SIG-M5 treated with dmso at 0.1 percent for 504 hours (cell line): Measurements from ENCODE around the gene SORCS2.

Source experiments
- DNase-seq: peaks from one replicate; lab custom pipeline; 2025; ENCODE audit not compliant: unreplicated experiment; lab: John Stamatoyannopoulos, UW

Gene SORCS2

DNA sequence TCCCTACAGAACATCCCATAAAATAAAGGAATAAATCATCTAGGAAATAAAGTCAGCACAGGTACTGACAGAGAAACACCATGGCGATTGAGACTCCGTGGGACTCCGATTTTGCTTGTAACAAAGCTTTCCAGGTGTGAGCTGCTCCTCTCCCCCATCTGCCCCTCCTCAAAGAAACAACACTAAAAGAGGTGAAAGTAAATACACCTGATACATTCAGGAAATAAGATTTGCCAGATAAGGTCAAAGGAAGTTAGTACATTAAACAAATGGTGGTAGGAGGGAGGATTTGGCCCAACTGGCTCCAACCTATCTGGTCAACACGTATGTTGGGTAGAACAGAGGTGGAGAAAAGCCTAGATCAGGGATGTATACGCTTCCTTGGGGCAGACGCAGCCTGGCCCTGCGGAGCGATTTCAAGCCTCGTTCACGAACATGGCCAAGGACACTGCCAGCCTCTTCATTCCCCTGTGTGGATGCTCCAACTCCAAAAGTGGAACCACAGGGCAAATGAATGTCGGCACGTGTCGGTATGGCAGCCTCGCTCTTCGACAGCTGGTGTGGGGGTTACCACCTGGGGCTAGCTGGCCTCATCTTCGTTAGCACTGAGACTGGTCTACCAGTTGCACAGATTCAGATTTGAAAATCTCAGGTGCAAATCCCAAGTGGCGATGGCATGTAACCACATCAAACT is 584.8 kb downstream of the SORCS2 start:
- no peak for DNase-seq

DNA sequence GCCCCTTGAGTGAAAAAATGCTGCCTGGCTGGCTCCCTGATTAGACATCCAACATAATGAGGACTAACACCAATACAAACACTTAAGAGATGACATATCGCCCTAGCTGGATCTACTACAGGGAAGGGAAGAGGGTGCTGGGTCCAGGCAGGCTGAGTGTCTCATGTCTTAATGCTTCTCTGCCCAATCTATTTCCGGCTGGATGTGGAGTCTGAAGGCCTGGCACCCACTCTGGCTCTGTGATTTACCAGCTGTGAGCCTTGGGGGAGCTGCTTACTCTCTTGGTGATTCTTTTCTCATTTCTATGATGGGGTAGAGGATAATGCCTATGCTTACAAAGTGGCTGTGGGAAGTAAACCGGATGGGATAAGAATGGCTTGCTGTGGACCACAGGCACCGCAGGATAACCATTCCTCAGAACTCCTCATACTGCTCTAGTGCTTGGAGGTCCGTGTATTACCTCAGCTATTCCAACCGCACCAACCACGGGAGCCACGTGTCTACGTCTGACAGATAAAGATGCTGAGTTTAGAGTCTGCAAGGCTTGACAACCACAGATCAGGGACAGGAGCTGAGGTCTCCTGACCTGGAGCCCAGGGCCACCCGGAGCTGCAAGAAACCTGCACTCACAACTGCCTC is 585.7 kb downstream of the SORCS2 start:
- DNase-seq: no peak

DNA sequence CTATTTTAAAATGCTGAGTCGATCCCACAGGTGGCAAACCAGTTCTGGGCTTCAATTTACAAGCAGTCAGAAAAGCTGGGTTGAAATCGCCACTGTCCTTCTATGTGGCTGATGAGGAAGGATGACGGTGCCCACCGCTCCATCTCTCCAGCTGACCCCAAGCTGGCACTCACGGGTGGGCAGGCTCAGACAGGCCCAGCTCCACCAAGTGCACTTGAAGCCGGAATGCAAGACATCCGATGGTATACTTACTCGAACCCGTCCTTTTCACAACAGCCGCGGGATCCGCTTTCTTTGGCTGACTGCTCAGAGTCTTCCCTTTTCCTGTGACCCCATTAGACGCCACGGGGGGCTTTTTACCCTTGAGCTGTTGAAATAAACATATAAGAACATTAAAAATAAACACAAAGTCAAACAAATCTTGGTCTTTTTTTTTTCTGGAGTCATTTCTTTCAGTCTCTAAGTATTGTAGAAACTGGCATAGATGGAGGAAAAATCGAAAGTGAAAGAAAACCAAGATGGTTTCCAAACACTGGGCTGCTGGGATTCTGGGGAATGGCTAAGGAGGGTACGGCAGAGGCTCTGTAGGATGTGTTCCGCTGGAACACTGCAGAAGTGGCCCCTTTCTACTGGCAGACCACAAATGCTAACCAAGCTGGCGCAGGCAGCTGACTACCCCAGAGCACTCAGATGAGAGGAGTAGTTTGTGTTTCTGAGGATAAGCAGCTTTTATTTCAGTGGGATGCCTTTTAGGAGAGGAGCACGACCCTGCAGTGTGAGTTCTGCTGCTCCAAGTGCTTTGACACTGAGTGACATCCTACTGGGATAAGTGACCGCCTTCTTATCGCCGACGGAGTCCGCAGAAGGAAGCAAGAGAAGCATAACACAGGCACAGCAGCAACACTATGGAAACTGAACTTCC is 586.4 kb downstream of the SORCS2 start:
- DNase-seq: no peak

DNA sequence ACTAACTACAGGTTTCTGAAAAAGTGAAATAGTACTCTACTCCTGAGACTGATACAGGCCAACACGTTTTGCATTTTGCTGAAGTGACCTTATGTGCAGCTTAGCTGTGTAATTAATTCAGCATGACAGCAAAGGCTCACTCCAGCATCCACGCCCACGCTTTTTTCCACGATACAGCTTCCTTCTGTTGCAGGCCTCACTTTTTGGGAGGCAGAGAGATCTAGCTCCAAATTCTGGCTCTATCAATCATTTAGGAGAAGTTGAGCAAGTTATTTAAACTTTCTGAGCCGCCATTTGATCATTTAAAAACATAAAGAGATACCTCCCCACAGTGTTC is 587.1 kb downstream of the SORCS2 start:
- no peak for DNase-seq

DNA sequence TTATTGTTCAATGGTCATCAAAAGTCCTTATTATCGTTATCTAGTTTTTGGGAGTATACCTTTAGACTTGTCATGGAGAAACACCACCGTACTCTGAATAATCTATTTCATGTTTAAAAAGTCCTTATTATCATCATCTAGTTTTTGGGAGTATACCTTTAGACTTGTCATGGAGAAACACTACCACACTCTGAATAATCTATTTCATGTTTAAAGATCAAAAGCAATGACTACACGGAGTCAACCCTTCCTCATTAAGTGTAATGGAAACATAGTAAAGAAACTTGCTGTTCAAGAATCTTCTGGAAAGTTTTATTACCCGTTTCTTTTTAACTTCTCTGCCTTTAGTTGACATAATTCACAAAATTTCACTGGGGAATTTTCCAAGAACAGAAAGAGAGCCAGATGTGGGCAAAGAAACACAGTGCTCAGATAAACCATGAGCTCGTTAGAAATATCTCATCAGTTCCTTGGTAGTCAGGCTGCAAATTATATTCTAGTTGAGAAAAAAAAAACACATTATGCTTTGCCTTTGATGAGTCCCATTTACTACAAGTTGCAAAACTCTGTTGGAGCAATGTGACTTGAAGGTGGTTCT is 588.5 kb downstream of the SORCS2 start:
- no peak for DNase-seq

DNA sequence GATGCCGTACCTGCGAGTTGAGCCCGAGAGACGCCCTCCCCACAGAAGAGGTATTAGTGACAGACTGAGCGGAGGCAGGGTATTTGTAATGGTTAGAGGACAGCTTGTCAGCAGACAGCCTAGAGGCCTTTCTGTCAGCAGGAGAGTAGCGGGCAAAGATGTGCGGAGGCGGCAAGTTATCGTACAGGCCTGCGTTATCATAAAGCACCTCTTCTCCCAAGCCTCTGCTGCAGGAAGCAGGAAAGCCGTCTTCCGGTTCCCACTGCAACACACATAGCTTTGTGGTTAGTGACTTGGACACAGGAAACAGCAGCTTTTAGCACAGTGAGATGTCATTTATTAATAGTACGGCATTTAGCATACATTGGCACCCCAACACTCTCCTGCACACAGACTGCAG is 589.0 kb downstream of the SORCS2 start:
- DNase-seq: no peak

DNA sequence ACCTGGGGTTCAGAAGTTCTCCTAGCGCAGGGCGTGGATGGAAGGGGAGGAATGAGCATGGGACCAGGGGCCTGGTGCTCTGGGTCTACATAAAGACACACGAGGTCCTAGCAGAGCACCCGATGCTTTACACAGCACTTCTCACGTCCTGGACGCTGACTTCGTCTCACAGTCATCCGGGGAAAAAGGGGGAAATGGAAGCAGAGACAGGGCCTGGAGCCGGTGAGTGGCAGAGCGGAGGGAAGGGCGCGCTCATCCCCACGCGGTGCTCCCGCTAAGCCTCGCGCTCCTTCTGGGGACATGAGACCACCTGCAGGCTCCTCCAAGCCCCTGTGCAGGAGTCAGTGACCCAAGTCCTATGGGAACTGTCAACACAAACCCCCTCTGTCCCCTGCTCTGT is 589.7 kb downstream of the SORCS2 start:
- no peak for DNase-seq

DNA sequence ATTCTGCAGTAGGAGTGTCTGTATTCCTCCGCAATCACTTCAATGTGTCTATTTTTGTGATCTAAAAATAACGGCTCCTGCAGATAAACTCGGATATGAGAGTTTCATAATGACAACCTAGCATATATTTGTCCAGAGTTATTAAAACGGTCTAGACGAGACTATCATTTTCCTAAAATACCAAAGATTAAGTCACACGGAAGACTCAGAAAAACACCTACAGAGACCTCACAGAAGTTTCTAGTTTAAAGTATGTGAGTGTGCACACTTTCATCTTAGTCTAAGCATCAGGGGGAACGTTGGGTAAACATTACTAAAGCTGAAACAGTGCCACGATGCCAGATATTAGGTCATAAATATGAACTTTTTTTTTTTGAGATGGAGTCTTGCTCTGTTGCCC is 590.4 kb downstream of the SORCS2 start:
- no peak for DNase-seq

DNA sequence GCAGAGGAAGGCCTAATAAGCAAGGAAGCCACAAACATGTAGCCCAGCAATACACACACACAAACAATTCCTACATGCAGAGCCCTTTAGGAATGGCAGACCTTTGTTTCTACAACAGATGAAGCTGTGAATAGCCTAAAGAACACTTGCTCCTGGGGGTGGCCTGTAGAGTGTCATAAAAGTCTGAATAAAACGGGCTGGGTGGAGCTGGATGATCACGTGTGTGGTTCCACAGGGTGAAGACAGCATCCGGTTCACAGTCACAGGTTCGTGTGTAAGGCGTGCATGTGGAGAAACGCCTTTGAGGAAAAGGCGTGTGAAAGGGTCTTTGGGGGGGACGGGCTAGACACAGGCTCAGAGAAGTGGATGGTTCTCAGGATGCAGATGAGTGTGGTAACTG is 591.2 kb downstream of the SORCS2 start:
- DNase-seq: no peak

DNA sequence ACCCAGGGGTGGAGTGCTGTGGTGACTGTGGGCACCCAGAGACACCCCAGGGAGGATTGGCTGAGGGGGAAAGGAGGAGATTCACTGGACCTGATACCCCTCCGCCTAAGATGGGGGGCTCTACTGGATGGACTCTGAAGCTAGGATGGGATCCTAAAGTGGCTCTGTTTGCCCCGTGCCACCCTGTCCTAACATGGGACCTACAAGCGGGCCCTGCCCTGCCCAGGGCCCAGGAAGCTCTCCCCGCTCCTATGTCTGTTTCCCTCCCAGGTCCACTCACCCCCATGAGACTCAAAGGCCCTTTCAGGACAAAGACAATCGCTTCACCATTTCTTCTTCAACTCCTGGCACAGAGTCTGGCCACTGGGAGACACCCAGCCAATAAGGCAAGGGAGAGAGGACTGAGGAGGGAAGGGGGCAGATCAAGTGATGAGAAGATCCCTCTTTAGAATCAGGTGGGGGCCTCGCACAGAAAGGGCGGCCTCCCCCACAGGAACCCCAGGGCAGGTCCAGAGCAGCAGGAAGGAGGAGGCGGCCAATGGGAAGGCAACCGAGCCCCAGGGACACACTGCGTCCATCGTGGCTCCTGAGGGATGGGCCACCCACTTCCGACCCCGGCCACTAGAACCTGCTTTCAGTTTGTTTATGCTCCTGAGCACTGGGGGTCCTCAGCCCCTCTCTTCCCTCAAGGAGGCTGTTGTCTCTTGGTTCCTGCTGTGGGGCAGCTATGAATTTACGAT is 592.0 kb downstream of the SORCS2 start:
- no peak for DNase-seq

DNA sequence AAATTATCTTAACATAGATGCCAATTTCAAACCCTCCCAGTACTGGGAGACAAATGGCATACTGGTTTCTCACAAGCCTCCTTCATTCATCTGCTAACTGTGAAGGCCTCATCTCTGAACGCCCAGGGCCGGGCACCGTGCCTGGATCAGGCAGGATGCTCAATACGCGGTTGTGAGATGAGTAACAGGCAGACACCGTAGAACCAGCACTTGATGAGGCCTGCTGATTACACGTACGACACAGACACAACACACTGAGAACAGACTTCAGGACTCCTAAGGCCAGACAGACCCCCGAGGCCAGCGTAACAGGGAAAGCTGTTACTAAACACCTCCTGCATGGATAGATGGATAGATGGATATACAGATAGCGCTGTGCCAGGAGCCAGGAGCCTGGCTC is 592.7 kb downstream of the SORCS2 start:
- no peak for DNase-seq

DNA sequence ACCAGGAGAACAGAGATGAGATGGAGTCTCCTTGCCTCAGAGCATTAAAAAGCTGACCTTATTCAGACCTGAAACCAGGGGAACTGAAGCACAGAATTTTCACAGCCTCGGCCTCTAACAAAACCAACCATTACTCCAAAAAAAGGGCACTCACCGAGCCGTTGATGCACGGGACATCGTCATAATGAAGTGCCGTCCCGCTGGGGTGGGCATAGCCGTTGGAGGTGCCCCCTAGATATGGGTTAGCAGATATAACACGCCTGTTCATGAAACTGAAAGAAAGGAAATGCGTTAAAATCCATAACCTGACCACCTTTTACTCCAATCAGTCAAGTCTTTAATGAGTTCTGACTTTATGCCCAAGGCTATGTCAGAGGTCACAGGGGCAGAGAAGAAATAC is 593.7 kb downstream of the SORCS2 start:
- DNase-seq: no peak

DNA sequence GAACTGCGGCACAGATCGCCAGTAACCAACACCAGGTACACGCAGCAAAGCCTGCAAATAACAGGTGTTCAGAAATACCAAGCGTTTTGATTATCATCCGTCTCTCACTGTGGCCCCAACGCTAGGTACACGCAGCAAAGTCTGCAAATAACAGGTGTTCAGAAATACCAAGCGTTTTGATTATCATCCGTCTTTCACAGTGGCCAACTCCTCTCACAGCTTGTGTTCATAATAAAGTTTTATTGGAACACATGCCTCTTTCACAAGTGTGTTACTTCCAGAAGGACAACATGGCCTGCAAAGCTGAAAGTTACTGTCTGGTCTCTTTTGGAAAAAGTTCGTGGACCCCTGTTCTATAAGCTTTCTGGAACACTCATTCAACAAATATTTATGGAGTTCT is 594.2 kb downstream of the SORCS2 start:
- DNase-seq: no peak

DNA sequence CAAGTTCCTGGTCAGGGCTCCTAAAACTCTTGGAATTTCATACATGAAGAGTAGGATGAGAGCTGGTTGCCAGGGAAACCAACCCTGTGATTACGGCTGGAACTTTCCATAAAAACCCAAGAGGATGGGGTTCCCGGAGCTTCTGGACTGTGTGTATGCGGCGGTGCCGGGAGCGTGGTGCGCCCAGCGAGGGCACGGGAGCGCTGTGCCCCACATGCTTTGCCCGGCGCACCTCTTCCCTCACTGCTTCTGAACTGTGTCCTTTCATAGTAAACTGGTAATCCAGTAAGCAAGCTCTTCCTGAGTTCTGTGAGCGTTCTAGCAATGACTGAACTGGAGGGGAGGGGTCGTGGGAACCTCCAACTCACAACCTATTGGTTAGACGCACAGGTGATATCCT is 594.7 kb downstream of the SORCS2 start:
- DNase-seq: no peak

DNA sequence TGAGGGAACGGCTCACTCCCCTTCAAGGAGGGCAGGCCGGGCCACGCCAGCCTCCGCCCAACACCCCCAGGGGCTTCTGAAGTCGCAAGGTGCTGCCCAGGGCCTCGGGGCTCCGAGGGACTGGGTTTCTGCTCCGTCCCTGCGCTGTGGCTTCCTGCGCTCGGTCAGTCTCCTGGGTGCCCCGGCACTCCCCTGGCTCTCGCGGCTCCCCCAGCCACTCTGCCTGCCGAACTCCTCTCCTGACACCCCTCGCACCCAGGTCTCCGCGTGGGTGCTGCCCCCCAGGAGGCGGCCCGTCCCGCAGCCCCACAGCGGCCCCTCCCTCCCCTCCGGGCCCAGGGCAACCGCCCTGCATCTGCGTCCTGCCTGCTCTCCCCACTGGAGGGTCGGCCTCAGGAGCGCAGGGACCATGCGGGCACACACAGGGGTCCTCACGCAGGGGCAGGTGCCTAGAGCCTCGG is 595.4 kb downstream of the SORCS2 start:
- no peak for DNase-seq

DNA sequence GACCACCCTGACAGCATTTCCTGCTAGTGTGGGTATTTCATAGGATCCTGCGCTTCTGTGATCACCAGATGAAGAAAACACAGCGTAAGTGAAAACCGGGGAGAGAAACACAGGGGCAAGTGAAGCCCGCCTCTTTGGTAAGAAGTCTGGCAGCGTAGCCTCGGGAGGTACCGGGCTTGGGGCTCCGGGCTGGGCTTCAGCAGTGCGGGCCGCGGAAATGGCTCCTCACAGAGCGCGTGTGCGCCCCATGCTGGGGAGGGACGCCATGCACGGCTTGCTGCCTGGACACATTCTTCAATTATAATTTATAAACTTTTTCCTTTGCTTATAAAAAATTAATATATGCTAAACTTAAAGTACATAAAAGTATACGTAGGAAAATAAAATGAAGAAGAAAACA is 595.9 kb downstream of the SORCS2 start:
- DNase-seq: no peak

DNA sequence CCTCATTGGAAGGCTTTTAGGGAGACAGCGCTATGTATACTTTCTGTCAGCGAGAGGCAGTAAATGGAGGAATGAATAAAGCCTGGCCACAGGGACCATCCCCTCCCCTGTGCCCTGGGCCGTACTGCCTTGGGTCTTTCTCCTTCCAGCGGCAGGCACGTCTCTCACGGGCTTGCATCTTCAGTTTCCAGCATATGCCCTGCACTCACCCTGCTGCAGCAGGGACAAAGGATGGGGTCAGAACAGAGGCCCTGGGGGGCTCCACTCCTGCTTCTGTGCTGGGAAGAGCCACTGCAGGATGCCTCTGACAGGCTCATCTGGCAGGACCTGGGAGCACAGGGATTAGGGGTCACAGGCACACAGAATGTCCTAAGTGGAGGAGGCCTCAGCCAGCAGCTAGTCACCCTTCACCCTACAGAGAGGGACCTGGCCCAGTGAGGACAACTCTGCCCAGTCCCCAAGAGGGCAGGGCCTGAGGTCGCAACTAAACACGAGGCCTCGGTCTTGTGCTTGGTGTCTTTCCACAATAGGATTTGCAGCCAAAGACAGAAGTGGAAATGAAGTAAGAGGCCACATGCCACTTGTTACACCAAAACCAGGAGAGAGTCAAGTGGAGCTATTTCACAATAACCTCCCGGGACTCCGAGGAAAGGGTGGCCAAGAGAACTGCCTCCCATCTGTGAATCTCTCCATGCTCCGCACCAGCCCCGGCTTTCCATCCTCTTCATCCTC is 596.5 kb downstream of the SORCS2 start:
- DNase-seq: peak; percentile 31

DNA sequence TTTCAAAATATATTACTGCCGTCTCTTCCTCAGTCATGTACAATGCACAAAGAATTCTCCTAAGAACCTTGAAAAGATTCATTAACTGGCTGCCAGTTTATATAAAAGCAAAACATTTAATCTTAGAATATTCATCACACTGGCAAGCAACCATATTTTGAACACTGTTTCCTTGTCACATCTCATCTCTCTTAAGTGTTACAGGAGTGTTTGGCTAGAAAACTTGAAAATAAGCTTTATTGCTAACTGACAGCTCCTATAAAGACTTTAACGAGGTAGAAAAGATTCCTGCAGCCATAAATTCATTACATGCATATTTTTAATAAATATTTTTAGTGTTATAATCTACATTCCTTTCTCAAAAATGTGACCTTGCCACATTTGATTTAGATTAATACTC is 597.7 kb downstream of the SORCS2 start:
- DNase-seq: no peak

DNA sequence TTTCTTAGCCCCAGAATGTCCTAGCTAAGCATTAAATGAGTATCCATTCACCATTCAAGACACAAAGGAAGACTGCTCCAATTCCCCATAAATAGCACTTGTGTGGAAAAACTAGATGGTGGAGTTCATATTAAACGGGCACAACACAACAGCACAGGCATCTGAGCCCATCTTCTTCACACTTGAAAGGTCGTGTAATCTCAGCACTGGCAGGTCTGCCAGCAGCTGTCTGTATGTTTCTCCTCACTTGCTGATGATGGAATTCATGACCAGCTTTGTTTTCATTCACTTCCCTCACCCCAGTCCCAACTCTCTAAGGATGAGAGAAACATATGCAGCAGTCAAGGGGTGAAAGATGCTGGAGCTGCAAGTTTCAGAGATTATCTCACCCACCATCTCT is 598.7 kb downstream of the SORCS2 start:
- no peak for DNase-seq
